ENCODE data around the gene KCNH1. TPM values are rescaled to one million over a fixed set of nuclear protein-coding genes. Genes with fewer than 3 reads are reported as not detected.

The KCNH1 gene
- total and polyA plus RNA-seq, 10 of the 15 experiments (the other 5 are each of a cell fraction or from before 2014, with no cell fraction given): 0.02 to 0.04 (median 0.04) TPM; not detected in 7

GRCh38 chr1:210700083-210700482 lies 433.9 kb downstream of the KCNH1 start:
- no peak overlapping the region for H3K27ac ChIP-seq (ENCODE audit: control insufficient read depth, insufficient read depth)
- H4K20me1 ChIP-seq (ENCODE audit: control insufficient read depth, insufficient read depth): no peaks in the 10 kb centered on the region
- RAD21 ChIA-PET (ENCODE audit: unreplicated experiment): no interaction called here
- in situ Hi-C loops (cut with MboI): no loop called here
- H2AFZ ChIP-seq (ENCODE audit: control insufficient read depth, low read depth, low read length): no peak overlapping the region
- intact Hi-C loops (cut with micrococcal nuclease; ENCODE audit: unreplicated experiment): no loop called here
- no TSS peak for BruUV-seq (replicated peaks)
- WGBS (ENCODE audit: insufficient coverage, insufficient replicate concordance, low lambda C conversion rate, missing lambda C conversion rate): 89% methylated on average over 1 of the region's 1 CpG
- POLR2A ChIA-PET: no interaction called here
- SMC1A ChIA-PET (ENCODE audit: uncharacterized antibody, unreplicated experiment): interaction anchor here (1.0 to 1.8 kb wide), 2 partner anchors 15 to 30 kb away, joined by 3 to 6 read pairs; no protein-coding TSS in a partner anchor
- peaks cover 17% of the 10 kb centered on the region for H3K4me1 ChIP-seq (ENCODE audit: control insufficient read depth, insufficient read depth, low read length)
- DNase-seq (ENCODE audit: low read depth, low spot score) (no peak), FAIRE-seq (no peak), ATAC-seq (no peak)
- no peaks in the 10 kb centered on the region for H3K27me3 ChIP-seq (replicated peaks in 1 of 2; ENCODE audit: control insufficient read depth in 2 of 2, insufficient read depth in 2 of 2, low read length in 1 of 2)
- H3K4me2 ChIP-seq (ENCODE audit: control insufficient read depth, insufficient read depth): no peak overlapping the region
- H3K79me2 ChIP-seq (ENCODE audit: control insufficient read depth, insufficient read depth, low read length): no peaks in the 10 kb centered on the region
- no peak overlapping the region for H3K4me3 ChIP-seq
- no peak overlapping the region for H3K9ac ChIP-seq (ENCODE audit: control insufficient read depth, insufficient read depth, low read length)
- CTCF ChIA-PET: no interaction called here
- H3K36me3 ChIP-seq (ENCODE audit: control insufficient read depth in 2 of 2, insufficient read depth in 2 of 2, low read length in 1 of 2): no peaks in the 10 kb centered on the region
- H3K9me3 ChIP-seq (replicated peaks; ENCODE audit: control insufficient read depth, insufficient read depth, low read length): no peaks in the 10 kb centered on the region
- TF ChIP-seq HSF1 (IDR thresholded peaks at IDR 0.05; ENCODE audit: low read depth, low read length) (no peak), ETV6 (conservative IDR thresholded peaks at IDR 0.05 in 1 of 2, IDR thresholded peaks at IDR 0.05 in 1 of 2; ENCODE audit: borderline replicate concordance in 1 of 2, low read depth in 1 of 2) (no peak), MLLT1 (IDR thresholded peaks at IDR 0.05) (no peak), KLF5 (IDR thresholded peaks at IDR 0.05; ENCODE audit: partially characterized antibody) (no peak), RCOR1 (conservative IDR thresholded peaks at IDR 0.05; ENCODE audit: low read depth, low read length) (no peak), CHD1 (IDR thresholded peaks at IDR 0.05; ENCODE audit: low read depth, low read length) (no peak), ZBTB40 (IDR thresholded peaks at IDR 0.05; ENCODE audit: borderline replicate concordance) (no peak), ASH2L (IDR thresholded peaks at IDR 0.05; ENCODE audit: borderline replicate concordance, low read depth) (no peak), NFYA (IDR thresholded peaks at IDR 0.05; ENCODE audit: borderline replicate concordance, low read depth, low read length) (no peak), ESRRA (IDR thresholded peaks at IDR 0.05; ENCODE audit: low read length) (no peak), BMI1 (IDR thresholded peaks at IDR 0.05; ENCODE audit: borderline replicate concordance) (no peak), IKZF2 (IDR thresholded peaks at IDR 0.05) (no peak), ZBTB33 (IDR thresholded peaks at IDR 0.05) (no peak), SREBF2 (IDR thresholded peaks at IDR 0.05; ENCODE audit: low read length) (no peak), NRF1 (conservative IDR thresholded peaks at IDR 0.05; ENCODE audit: low read depth, low read length) (no peak), MAX (IDR thresholded peaks at IDR 0.05; ENCODE audit: low read depth, low read length) (no peak)

All from GM12878 (cell line).